OCI-LY1 (cell line): ENCODE data around the gene MYO1E.
A peak's percentile ranks its signal among the peaks of the same experiment; 100 is the strongest.

ENCODE experiments used
- H2AFZ ChIP-seq: fragments of 200-600 bp; sonication (generic), shearing (Covaris generic); 2 replicates; pipeline ENCODE4 v1.6.0; 2014; ENCODE audit warnings: antibody characterized with exemption, mild to moderate bottlenecking, low read length
- H3F3A ChIP-seq: fragments of 200-600 bp; sonication (generic), shearing (Covaris generic); 2 replicates; pipeline ENCODE4 v1.6.0; 2014; ENCODE audit warnings: mild to moderate bottlenecking, antibody characterized with exemption, low read length, moderate library complexity; ENCODE audit not compliant: insufficient read depth
- H3K27ac ChIP-seq: fragments of 200-600 bp; sonication (generic); 2 replicates; pipeline ENCODE4 v1.5.1; 2014; ENCODE audit warnings: low read length, mixed run types, mild to moderate bottlenecking, low read depth; ENCODE audit not compliant: poor library complexity, severe bottlenecking
- H3K27me3 ChIP-seq: fragments of 200-600 bp; sonication (generic); 2 replicates; pipeline ENCODE4 v1.6.0; 2014; ENCODE audit warnings: antibody characterized with exemption, mild to moderate bottlenecking, low read length, moderate library complexity; ENCODE audit not compliant: insufficient read depth
- H3K36me3 ChIP-seq: fragments of 200-600 bp; sonication (generic); 2 replicates; pipeline ENCODE4 v1.6.1; 2014; ENCODE audit warnings: mild to moderate bottlenecking, antibody characterized with exemption, low read length, moderate library complexity, mixed read lengths; ENCODE audit not compliant: insufficient read depth
- H3K4me1 ChIP-seq: fragments of 200-600 bp; sonication (generic); 2 replicates; pipeline ENCODE4 v1.5.1; 2014; ENCODE audit warnings: mild to moderate bottlenecking, low read length, moderate library complexity; ENCODE audit not compliant: insufficient read depth, severe bottlenecking
- H3K4me2 ChIP-seq: fragments of 200-600 bp; sonication (generic), shearing (Covaris generic); 2 replicates; pipeline ENCODE4 v1.6.1; 2014; ENCODE audit warnings: low read length
- H3K4me3 ChIP-seq: fragments of 200-600 bp; sonication (generic); 2 replicates; pipeline ENCODE4 v1.5.1; 2014; ENCODE audit warnings: low read length, low read depth, mild to moderate bottlenecking, mixed read lengths; ENCODE audit not compliant: poor library complexity, severe bottlenecking
- H3K79me2 ChIP-seq: fragments of 200-600 bp; shearing (Covaris generic); 2 replicates; pipeline ENCODE4 v1.6.1; 2016; ENCODE audit warnings: mixed run types, low read length, mixed read lengths; ENCODE audit not compliant: insufficient read depth
- H3K9ac ChIP-seq: fragments of 200-600 bp; sonication (generic), shearing (Covaris generic); 2 replicates; pipeline ENCODE4 v1.6.1; 2014; ENCODE audit warnings: mild to moderate bottlenecking, low read length, mixed read lengths
- H3K9me2 ChIP-seq: fragments of 200-600 bp; sonication (generic), shearing (Covaris generic); 2 replicates; pipeline ENCODE4 v1.6.1; 2014; ENCODE audit warnings: low read depth, mild to moderate bottlenecking, low read length, mixed read lengths
- H3K9me3 ChIP-seq: fragments of 200-600 bp; shearing (Covaris generic); 2 replicates; pipeline ENCODE4 v1.6.1; 2014; ENCODE audit warnings: low read length, mixed read lengths
- H4K20me1 ChIP-seq: fragments of 200-600 bp; sonication (generic), shearing (Covaris generic); 2 replicates; pipeline ENCODE4 v1.6.0; 2016; ENCODE audit warnings: mild to moderate bottlenecking, low read length; ENCODE audit not compliant: insufficient read depth
- EZH2 ChIP-seq: fragments of 200-600 bp; sonication (generic), shearing (Covaris generic); IDR thresholded peaks from 2 replicates; pipeline ENCODE4 v1.8.0; 2017; ENCODE audit warnings: borderline replicate concordance, mixed run types, mild to moderate bottlenecking, antibody characterized with exemption, low read length, moderate library complexity, mixed read lengths
- TF ChIP-seq, protein P1 (sequence below): fragments of 200-600 bp; sonication (generic), shearing (Covaris generic); IDR thresholded peaks from 2 replicates; pipeline ENCODE4 v1.5.1; 2017; ENCODE audit warnings: mild to moderate bottlenecking, antibody characterized with exemption, low read length, moderate library complexity, mixed read lengths

Gene MYO1E

GRCh38 chr15:59153466-59153865 lies 219.2 kb downstream of the MYO1E start:
- H3K4me1 ChIP-seq: peaks cover 11% of the 10 kb centered on the region
- no peaks in the 10 kb centered on the region for H3K9me2 ChIP-seq
- no peak overlapping the region for H2AFZ ChIP-seq
- H3K9me3 ChIP-seq: no peaks in the 10 kb centered on the region
- H4K20me1 ChIP-seq: no peaks in the 10 kb centered on the region
- no peak overlapping the region for H3K27ac ChIP-seq
- H3K36me3 ChIP-seq: peaks cover 88% of the 10 kb centered on the region
- H3F3A ChIP-seq: no peaks in the 10 kb centered on the region
- H3K27me3 ChIP-seq: no peaks in the 10 kb centered on the region
- H3K79me2 ChIP-seq: no peaks in the 10 kb centered on the region
- no peak overlapping the region for H3K4me2 ChIP-seq
- TF ChIP-seq, protein P1, sequence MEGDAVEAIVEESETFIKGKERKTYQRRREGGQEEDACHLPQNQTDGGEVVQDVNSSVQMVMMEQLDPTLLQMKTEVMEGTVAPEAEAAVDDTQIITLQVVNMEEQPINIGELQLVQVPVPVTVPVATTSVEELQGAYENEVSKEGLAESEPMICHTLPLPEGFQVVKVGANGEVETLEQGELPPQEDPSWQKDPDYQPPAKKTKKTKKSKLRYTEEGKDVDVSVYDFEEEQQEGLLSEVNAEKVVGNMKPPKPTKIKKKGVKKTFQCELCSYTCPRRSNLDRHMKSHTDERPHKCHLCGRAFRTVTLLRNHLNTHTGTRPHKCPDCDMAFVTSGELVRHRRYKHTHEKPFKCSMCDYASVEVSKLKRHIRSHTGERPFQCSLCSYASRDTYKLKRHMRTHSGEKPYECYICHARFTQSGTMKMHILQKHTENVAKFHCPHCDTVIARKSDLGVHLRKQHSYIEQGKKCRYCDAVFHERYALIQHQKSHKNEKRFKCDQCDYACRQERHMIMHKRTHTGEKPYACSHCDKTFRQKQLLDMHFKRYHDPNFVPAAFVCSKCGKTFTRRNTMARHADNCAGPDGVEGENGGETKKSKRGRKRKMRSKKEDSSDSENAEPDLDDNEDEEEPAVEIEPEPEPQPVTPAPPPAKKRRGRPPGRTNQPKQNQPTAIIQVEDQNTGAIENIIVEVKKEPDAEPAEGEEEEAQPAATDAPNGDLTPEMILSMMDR: no peak
- TF ChIP-seq EZH2: no peak
- no peak overlapping the region for H3K4me3 ChIP-seq
- no peak overlapping the region for H3K9ac ChIP-seq

DNA sequence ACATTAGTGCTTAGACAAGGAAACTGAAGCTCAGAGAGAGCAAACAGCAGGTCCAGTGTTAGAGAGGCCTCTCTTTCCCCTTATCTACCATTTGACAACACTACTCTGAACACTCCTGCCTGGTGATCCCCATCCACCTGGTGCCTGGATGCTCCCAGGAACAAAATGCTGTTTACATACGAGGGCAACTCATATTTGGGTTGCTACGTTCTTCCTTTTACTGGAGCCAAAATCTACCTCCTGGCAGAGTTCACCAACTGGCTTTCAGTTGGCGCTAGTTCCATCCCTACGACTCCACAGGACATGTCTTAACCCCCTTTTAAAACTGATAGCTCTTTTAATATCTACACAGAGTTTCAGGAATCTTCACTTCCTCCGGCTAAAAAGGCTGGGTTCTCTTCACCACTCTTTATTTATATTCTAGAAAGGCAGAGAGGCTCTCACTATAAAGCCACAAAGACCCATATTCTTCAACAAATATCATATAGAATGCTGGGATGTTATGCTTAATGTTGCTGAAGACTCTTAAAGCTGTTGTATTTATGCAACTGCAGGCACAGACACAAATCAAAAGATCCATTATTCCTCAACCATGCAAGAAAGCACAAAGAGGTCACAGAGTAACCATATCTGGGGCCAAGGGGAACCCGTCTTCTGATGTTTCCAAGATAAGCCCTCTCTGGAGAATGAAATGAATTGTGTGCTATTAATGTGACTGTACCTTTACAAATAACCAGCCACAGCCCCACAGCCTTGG lies 219.8 kb downstream of the MYO1E start:
- Histone ChIP-seq H3K27me3 (no peaks in the 10 kb centered on the region), H3K4me1 (peaks cover 5% of the 10 kb centered on the region), H3K9me2 (no peaks in the 10 kb centered on the region), H3K4me2 (no peak overlapping the region), H3K4me3 (no peak overlapping the region), H4K20me1 (no peaks in the 10 kb centered on the region), H3F3A (no peaks in the 10 kb centered on the region), H2AFZ (no peak overlapping the region), H3K27ac (no peak overlapping the region), H3K9ac (no peak overlapping the region), H3K9me3 (no peaks in the 10 kb centered on the region), H3K79me2 (no peaks in the 10 kb centered on the region), H3K36me3 (peaks cover 87% of the 10 kb centered on the region)
- TF ChIP-seq, protein P1: no peak
- TF ChIP-seq EZH2: no peak

DNA sequence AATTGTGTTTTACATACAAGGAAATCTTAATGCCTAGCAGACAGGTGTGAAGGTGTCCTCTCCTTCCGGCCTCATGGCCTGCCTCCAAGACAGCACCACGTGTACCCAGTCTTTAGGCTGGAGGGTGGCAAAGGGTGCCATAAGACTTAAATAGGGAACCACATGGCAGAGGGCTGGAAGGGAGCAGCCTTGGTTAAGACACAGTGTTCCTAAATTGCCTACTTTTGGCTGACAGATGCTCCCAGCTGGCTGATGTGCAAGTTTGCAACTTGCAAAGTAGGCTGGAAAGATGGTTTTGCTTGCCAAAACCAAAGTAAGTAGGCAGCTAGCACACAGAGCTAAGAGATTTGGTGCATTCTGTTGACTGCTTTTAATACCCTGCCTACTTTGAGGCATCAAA lies 222.5 kb downstream of the MYO1E start:
- Histone ChIP-seq H3K9me2 (no peaks in the 10 kb centered on the region), H3K36me3 (peaks cover 89% of the 10 kb centered on the region), H3K79me2 (no peaks in the 10 kb centered on the region), H3K4me3 (no peak overlapping the region), H3K27me3 (no peaks in the 10 kb centered on the region), H3K9me3 (no peaks in the 10 kb centered on the region), H2AFZ (no peak overlapping the region), H3K4me2 (no peak overlapping the region), H3F3A (no peaks in the 10 kb centered on the region), H4K20me1 (no peaks in the 10 kb centered on the region), H3K27ac (peak overlapping the region; percentile 35), H3K4me1 (no peaks in the 10 kb centered on the region), H3K9ac (no peak overlapping the region)
- TF ChIP-seq, protein P1: no peak
